Fibroblast of pulmonary artery (primary cell): Measurements from ENCODE around the gene MYRIP.
"Not testable (repeated sequence)": the region's sequence is repeated elsewhere in the genome, so short reads cannot be mapped to it uniquely, and the experiment has no call there.

Source experiments
- DNase-seq: peaks from one replicate; pipeline ENCODE4 v3.0.0-alpha.2; 2010; ENCODE audit warnings: low read depth
- H3K4me3 ChIP-seq: replicated peaks from 2 replicates; pipeline ENCODE4 v1.5.1; 2011; ENCODE audit warnings: low read depth, mild to moderate bottlenecking, control low read depth, low read length, moderate library complexity
- TF ChIP-seq, protein P1 (sequence below): IDR thresholded peaks from 2 replicates; pipeline ENCODE4 v1.5.1; 2011; ENCODE audit warnings: mild to moderate bottlenecking, control low read depth, low read length, inconsistent platforms; ENCODE audit errors: missing control alignments

MYRIP gene

DNA sequence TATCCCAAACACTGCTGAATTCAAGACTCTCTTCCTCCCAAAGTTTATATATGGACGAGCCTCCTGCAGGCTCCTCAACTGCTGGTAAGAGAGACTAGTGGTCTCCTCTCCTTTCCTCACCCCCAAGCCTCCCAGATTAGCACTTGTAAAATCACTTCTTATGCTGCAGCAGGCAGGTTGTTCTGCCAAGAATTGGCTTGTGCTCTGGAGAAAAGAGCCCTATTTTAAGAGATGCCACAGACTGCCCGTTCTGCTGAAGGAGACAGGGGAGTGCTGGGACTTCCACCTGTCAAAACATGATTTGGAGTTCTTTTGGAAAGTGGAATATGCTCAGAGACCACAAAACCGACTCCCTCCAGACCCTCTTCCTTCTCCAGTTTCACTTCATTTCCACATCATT, 269.2 kb downstream of the MYRIP start:
- TF ChIP-seq, protein P1, sequence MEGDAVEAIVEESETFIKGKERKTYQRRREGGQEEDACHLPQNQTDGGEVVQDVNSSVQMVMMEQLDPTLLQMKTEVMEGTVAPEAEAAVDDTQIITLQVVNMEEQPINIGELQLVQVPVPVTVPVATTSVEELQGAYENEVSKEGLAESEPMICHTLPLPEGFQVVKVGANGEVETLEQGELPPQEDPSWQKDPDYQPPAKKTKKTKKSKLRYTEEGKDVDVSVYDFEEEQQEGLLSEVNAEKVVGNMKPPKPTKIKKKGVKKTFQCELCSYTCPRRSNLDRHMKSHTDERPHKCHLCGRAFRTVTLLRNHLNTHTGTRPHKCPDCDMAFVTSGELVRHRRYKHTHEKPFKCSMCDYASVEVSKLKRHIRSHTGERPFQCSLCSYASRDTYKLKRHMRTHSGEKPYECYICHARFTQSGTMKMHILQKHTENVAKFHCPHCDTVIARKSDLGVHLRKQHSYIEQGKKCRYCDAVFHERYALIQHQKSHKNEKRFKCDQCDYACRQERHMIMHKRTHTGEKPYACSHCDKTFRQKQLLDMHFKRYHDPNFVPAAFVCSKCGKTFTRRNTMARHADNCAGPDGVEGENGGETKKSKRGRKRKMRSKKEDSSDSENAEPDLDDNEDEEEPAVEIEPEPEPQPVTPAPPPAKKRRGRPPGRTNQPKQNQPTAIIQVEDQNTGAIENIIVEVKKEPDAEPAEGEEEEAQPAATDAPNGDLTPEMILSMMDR, result no peak
- DNase-seq, result no peak
- no peak overlapping the region for H3K4me3 ChIP-seq

DNA sequence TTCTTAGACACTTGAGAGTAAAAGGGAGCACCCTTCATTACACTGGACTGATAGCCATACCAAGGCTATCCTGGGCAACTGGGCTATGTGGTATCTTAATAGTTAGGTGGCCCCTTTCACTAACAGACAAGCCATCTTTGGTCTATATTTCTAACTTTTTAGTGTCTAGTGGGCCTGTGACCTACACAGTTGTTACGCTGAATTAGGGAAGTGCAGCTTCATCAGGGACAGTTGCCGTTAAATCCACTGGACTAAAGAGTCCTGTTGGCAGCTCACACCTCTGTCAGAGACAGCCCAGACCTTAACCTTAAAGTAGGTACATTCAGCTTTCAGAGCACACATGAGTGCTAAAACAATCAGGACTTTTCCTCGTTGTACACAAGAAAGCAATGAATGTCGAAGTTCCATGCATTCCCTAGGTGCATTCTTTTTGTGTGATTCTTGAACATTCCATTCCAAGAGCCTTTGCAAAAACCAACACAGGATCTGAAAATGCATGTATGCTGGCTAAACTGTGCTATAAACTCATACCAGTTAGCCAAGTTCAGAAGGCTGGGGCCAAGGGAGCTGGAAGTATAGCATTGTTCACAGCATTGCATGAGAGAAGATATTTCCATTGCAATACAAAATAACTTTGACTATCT, 269.9 kb downstream of the MYRIP start:
- peak; percentile 69 for DNase-seq
- no peak overlapping the region for H3K4me3 ChIP-seq
- TF ChIP-seq, protein P1, result no peak

DNA sequence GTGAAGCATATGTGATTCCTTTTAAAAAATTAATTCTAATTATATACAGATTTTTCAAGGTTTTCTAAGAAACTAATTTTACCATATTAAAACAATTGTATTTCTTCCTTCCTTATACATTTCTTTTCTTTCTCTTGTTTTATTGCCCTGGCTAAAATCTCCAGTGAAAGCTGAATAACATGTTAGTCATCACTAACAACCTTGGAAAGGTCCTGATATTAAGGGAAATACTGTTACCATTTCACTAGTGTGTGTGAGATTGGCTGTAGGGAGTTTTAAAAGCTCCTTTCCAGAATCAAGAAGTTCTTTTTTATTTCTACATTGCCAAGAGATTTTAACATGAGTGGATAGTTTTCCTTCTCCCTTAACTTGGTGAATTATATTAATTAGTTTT, 270.4 kb downstream of the MYRIP start:
- TF ChIP-seq, protein P1, result no peak
- H3K4me3 ChIP-seq, result no peak overlapping the region
- DNase-seq, result peak; percentile 19

DNA sequence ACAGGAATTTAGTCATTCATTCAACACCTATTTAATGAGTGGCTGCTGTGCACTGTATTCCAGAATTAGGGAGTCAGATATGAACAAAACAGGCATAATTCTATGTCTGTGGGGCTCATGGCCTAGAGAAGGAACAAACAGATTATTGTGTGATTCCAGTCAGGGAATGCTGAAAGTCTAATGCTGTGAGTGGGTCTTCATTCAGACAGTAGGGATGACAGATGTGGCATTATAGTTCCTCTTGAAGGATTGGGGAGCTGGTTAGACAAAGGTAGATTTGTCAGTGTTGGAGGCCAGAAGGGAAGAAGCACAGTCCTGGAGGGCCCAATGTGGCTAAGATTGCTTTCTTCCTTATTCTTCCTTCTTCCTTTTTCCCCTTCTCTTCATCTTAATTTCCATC, 273.7 kb downstream of the MYRIP start:
- no peak for DNase-seq
- no peak overlapping the region for H3K4me3 ChIP-seq
- TF ChIP-seq, protein P1, result no peak

DNA sequence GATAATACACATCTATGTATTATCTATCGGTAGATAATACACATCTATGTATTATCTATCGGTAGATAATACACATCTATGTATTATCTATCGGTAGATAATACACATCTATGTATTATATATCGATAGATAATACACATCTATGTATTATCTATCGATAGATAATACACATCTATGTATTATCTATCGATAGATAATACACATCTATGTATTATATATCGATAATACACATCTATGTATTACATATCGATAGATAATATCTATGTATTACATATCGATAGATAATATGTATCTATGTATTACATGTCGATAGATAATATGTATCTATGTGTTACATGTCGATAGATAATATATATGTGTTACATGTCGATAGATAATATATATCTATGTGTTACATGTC, 275.0 kb downstream of the MYRIP start:
- not testable (repeated sequence) for DNase-seq, H3K4me3 ChIP-seq

DNA sequence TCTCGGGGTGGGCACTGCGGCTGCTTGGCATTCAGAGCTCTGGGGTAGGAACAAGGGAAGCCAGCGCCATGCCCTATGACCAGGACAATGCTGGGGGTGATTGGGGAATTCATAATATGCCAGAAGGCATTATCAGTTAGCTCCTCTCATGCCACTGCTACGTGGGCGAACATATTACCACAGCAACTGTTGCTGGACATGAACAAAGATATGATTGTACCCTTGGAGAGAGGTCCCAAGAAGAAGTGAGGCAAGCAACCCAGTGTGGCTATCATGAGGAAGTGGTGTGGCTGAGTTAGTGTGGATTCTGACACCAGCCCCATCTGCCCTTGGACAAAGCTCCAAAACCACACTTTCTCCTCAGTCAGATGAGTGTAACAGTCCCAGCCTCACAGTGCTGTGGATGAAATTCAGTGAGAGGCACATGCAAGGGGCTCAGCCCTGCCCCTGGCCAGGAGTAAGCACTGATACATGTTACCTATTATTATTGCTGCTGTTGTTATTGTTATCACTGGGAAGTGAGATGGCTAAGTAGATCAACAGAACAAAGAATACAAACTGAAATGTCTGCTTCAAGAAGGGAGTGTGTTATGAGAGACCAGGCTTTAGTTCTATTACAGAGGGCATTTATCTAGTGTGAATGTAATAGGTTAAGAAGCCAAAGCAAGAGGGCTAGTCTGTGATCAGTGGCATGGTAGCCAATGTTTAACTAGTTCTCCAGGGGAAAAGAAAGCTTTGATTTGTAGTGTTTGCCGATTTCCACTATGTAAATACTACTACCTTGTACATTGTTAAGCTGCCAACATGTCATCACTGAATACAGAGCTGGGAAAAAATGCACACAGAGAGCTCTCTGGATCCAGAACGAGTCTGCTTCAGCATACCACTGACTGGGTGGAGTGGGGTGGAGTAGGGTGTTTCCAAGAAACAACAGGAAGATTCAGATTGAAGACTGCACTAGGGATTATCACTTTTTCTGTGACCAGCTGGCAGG, 277.8 kb downstream of the MYRIP start:
- DNase-seq, result no peak
- no peak overlapping the region for H3K4me3 ChIP-seq
- TF ChIP-seq, protein P1, result no peak

DNA sequence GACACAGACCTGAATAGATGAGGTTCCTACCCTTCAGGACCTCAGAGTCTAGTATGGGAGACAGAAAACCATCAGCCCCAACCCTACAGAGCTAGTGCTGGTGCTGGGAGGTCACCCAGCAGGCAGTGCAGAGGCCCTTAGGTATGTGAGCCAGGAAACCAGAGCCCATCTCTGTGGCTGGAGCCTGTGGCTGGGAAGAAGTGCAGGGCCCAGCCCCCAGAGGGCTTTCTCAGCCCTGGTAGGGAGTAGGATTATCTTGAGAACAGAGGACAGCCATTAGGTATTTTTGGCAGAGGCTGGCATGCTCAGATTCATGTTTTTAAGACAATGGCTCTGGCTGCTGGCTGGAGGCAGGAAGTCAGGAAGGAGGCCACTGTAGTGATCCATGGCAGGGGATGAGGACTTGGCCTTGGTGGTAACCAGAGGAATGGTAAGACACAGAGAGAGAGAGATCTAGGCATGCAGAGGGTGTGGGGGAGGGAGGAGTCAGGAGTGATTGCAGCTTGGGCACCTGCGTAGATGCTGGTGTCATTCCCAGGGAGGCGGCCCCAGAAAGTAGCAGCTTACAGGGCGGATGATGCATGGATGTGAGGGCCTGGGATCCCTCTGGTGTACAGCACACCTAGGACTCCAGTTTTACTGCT, 279.2 kb downstream of the MYRIP start:
- TF ChIP-seq, protein P1, result no peak
- no peak overlapping the region for H3K4me3 ChIP-seq
- no peak for DNase-seq
